Measurements from ENCODE around the gene HMHB1. TPM values are rescaled to one million over a fixed set of nuclear protein-coding genes. Genes with fewer than 3 reads are reported as not detected.

HMHB1 gene
- total and polyA plus RNA-seq, 9 of the 15 experiments (the other 6 are each of a cell fraction or from before 2014, with no cell fraction given) = not detected

DNA sequence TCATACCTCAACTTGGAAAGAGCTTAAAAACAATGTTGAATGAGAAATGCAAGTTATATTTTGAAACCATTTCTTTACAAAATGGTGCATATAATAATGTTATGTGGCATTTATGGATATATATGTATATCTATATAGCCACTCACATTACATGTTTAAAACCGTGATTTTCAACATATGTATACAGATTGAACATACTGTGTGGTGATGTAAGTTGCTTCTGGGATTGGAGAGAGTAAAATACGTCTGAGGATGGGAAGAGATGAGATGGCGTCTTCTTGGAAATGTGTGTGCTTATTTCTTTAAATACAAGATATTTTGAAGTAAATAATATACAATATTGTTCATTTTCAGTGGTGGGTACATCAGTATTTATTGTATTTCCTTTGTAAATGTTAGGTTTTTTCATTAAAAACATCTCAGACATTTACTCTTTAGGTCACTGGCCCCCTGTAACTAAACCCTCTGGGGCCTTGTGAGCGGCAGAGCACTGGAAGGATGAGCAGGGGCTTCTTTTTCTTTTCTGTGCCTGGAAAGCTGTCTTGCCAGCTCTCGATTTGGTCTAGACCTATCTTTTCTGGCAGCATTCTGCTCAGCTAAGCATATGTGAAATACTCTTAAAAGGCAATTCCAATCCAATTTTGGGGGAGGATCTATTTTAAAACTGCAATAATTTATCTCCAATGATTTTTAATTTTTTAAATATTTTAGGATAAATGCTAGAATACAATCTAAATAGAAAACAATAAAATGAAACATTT, 42.8 kb upstream of the HMHB1 start:
- Histone ChIP-seq H3K4me1 (replicated peaks in 1 of 2; ENCODE audit: control insufficient read depth in 2 of 2, insufficient read depth in 2 of 2, low read length in 2 of 2) (no peaks in the 10 kb centered on the region), H3K27me3 (ENCODE audit: control insufficient read depth in 2 of 2, insufficient read depth in 2 of 2, low read length in 2 of 2) (no peaks in the 10 kb centered on the region), H3K4me3 (no peak overlapping the region), H3K4me2 (ENCODE audit: insufficient read depth, low read length) (no peak overlapping the region), H3K79me2 (ENCODE audit: control insufficient read depth, insufficient read depth, low read length) (no peaks in the 10 kb centered on the region), H3K9ac (ENCODE audit: insufficient read depth in 1 of 2, low read depth in 2 of 2, low read length in 2 of 2) (no peak overlapping the region), H3K36me3 (ENCODE audit: control insufficient read depth, insufficient read depth, low read length) (no peaks in the 10 kb centered on the region), H3K9me1 (ENCODE audit: control insufficient read depth, insufficient read depth, low read length) (no peaks in the 10 kb centered on the region), H3K27ac (ENCODE audit: extremely low read depth, low read depth, low read length) (no peak overlapping the region), H3K9me3 (replicated peaks; ENCODE audit: control insufficient read depth, insufficient read depth, low read depth, low read length) (no peaks in the 10 kb centered on the region), H4K20me1 (replicated peaks; ENCODE audit: control insufficient read depth, insufficient read depth, low read length) (no peaks in the 10 kb centered on the region), H2AFZ (ENCODE audit: low read depth, low read length) (no peak overlapping the region)
- DNase-seq (ENCODE audit: extremely low read depth in 1 of 4, low spot score in 3 of 4) = no peak
- ChIA-PET POLR2A (no interaction called here), CTCF (ENCODE audit: low intra/inter-chr PET ratio) (no interaction called here)
- in situ Hi-C loops (cut with MboI) (no loop called here), intact Hi-C loops (cut with micrococcal nuclease) (no loop called here)
- no peak for ATAC-seq
- TF ChIP-seq SPI1 (IDR thresholded peaks at IDR 0.05; ENCODE audit: borderline replicate concordance, low read depth, low read length) (no peak), ZNF316 (IDR thresholded peaks at IDR 0.05) (no peak), STAG1 (CRISPR knock-in tag; IDR thresholded peaks at IDR 0.05; ENCODE audit: borderline replicate concordance) (no peak), VEZF1 (CRISPR knock-in tag; IDR thresholded peaks at IDR 0.05) (no peak), OTX1 (CRISPR knock-in tag; IDR thresholded peaks at IDR 0.05) (no peak), RBM17 (IDR thresholded peaks at IDR 0.05; ENCODE audit: borderline replicate concordance, low read depth, low read length) (no peak), ELF4 (CRISPR knock-in tag; IDR thresholded peaks at IDR 0.05) (no peak), ZNF311 (CRISPR knock-in tag; IDR thresholded peaks at IDR 0.05) (no peak), ZNF644 (tag; IDR thresholded peaks at IDR 0.05; ENCODE audit: low read depth) (no peak)
- TF ChIP-seq, protein P1, sequence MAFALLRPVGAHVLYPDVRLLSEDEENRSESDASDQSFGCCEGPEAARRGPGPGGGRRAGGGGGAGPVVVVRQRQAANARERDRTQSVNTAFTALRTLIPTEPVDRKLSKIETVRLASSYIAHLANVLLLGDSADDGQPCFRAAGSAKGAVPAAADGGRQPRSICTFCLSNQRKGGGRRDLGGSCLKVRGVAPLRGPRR (CRISPR knock-in tag; IDR thresholded peaks at IDR 0.05) = no peak
- 0% methylated on average over 5 of the region's 5 CpGs for WGBS (ENCODE audit: insufficient coverage, low coverage, missing lambda C conversion rate)
- BruUV-seq (replicated peaks) = no TSS peak
- FAIRE-seq = no peak

Measured in K562 (cell line).